CD4-positive, CD25-positive, alpha-beta regulatory T cell (primary cell): ENCODE measurements around the gene HHAT. TPM values are rescaled to one million over a fixed set of nuclear protein-coding genes. Genes with fewer than 3 reads are reported as not detected.

Experiments used
- ATAC-seq, 2 donors: fragments of 150-1000 bp; cut with Tn5 transposase; one replicate each; pipeline ENCODE4 v1.10.0; 2021; ENCODE audit warnings: low read depth in 2 of 2, moderate number of reproducible peaks in 2 of 2, moderate library complexity in 1 of 2
- DNase-seq, 3 donors: peaks; one replicate each; pipeline versions ENCODE4 v3.0.0 to v3.0.0-alpha.2; 2012 to 2022; ENCODE audit warnings: mixed read lengths in 1 of 3
- H3K27ac ChIP-seq: one replicate; pipeline ENCODE4 v1.7.0; 2013; ENCODE audit warnings: mild to moderate bottlenecking, low read length; ENCODE audit not compliant: insufficient read depth, poor library complexity, severe bottlenecking
- H3K27me3 ChIP-seq: one replicate; pipeline ENCODE4 v1.7.0; 2013; ENCODE audit warnings: low read length; ENCODE audit not compliant: control insufficient read depth, insufficient read depth
- H3K36me3 ChIP-seq: one replicate; pipeline ENCODE4 v1.7.0; 2013; ENCODE audit warnings: mild to moderate bottlenecking, low read length, moderate library complexity; ENCODE audit not compliant: control insufficient read depth, insufficient read depth
- H3K4me1 ChIP-seq: 2 replicates; pipeline ENCODE4 v1.7.0; 2013; ENCODE audit warnings: mild to moderate bottlenecking, low read length; ENCODE audit not compliant: insufficient read depth, control insufficient read depth, poor library complexity, severe bottlenecking
- H3K4me3 ChIP-seq: one replicate; pipeline ENCODE4 v1.7.0; 2013; ENCODE audit warnings: low read depth, mild to moderate bottlenecking, low read length, moderate library complexity
- H3K9me3 ChIP-seq, 2 experiments: 1 replicate in 1 of 2; 2 replicates in 1 of 2; pipeline ENCODE4 v1.7.0; 2013; ENCODE audit warnings: low read length in 2 of 2, mild to moderate bottlenecking in 1 of 2, moderate library complexity in 1 of 2; ENCODE audit not compliant: control insufficient read depth in 2 of 2
- H3K27ac Mint-ChIP-seq, 3 donors: one replicate each; pipeline ENCODE4 v1.8.0; 2020 to 2022; ENCODE audit warnings: mild to moderate bottlenecking in 3 of 3, mixed read lengths in 3 of 3, moderate library complexity in 2 of 3
- H3K27me3 Mint-ChIP-seq: one replicate; pipeline ENCODE4 v1.8.0; 2022; ENCODE audit warnings: mild to moderate bottlenecking, mixed read lengths
- H3K36me3 Mint-ChIP-seq: one replicate; pipeline ENCODE4 v1.8.0; 2020; ENCODE audit warnings: mixed read lengths
- H3K4me1 Mint-ChIP-seq, 4 donors: one replicate each; pipeline ENCODE4 v1.8.0; 2020 to 2022; ENCODE audit warnings: mixed read lengths in 4 of 4, mild to moderate bottlenecking in 1 of 4
- H3K4me3 Mint-ChIP-seq, 4 donors: one replicate each; pipeline ENCODE4 v1.8.0; 2020 to 2022; ENCODE audit warnings: mild to moderate bottlenecking in 4 of 4, mixed read lengths in 4 of 4, moderate library complexity in 3 of 4
- H3K9me3 Mint-ChIP-seq, 7 donors: one replicate each; pipeline ENCODE4 v1.8.0; 2020 to 2022; ENCODE audit warnings: mixed read lengths in 7 of 7, mild to moderate bottlenecking in 3 of 7, moderate library complexity in 2 of 7
- polyA plus RNA-seq, 4 donors: library from polyadenylated mRNA; unstranded; fragments of 300-500 nt; fragmentation: Illumina TruSeq; gene quantifications; one replicate each; pipeline ENCODE4 v1.2.3, GENCODE V29; 2021
- total RNA-seq: library from RNA; stranded (reverse); gene quantifications from one replicate; pipeline ENCODE4 v1.2.3, GENCODE V29; 2022

The HHAT gene
- total and polyA plus RNA-seq, 5 donors from 2014 or later: 1.4 to 6.0 (median 2.0) TPM

- H3K36me3 ChIP-seq: no peaks in the 10 kb centered on the region
- Mint-ChIP-seq H3K27me3 (peaks cover 6% of the 10 kb centered on the region), H3K36me3 (no peaks in the 10 kb centered on the region), H3K4me3 (no peak overlapping the region), H3K9me3 (peaks cover 0 to 1% (median 0%) of the 10 kb centered on the region in 7 donors), H3K27ac (peak overlapping the region in 1 of 3 donors; percentile 20), H3K4me1 (peaks cover 0 to 18% (median 3%) of the 10 kb centered on the region in 4 donors)
- DNase-seq (peak in 1 of 3 donors; percentile 22), ATAC-seq (no peak)
- H3K4me1 ChIP-seq: no peaks in the 10 kb centered on the region
- no peak overlapping the region for H3K4me3 ChIP-seq
- no peaks in the 10 kb centered on the region for H3K9me3 ChIP-seq
- no peaks in the 10 kb centered on the region for H3K27me3 ChIP-seq
- no peak overlapping the region for H3K27ac ChIP-seq
Observed at GRCh38 chr1:210696709-210697108, 368.0 kb downstream of the HHAT start.

- DNase-seq: no peak
- Histone ChIP-seq H3K9me3 (no peaks in the 10 kb centered on the region), H3K27ac (no peak overlapping the region), H3K36me3 (no peaks in the 10 kb centered on the region), H3K4me3 (no peak overlapping the region), H3K4me1 (no peaks in the 10 kb centered on the region), H3K27me3 (no peaks in the 10 kb centered on the region)
- no peak overlapping the region for H3K4me3 Mint-ChIP-seq
- H3K36me3 Mint-ChIP-seq: no peaks in the 10 kb centered on the region
- H3K4me1 Mint-ChIP-seq: peaks cover 0 to 18% (median 3%) of the 10 kb centered on the region in 4 donors
- H3K27me3 Mint-ChIP-seq: peaks cover 6% of the 10 kb centered on the region
- peaks cover 0 to 1% (median 0%) of the 10 kb centered on the region in 7 donors for H3K9me3 Mint-ChIP-seq
- H3K27ac Mint-ChIP-seq: no peak overlapping the region
- no peak for ATAC-seq
Observed at GRCh38 chr1:210697185-210697584, 368.5 kb downstream of the HHAT start.

DNA sequence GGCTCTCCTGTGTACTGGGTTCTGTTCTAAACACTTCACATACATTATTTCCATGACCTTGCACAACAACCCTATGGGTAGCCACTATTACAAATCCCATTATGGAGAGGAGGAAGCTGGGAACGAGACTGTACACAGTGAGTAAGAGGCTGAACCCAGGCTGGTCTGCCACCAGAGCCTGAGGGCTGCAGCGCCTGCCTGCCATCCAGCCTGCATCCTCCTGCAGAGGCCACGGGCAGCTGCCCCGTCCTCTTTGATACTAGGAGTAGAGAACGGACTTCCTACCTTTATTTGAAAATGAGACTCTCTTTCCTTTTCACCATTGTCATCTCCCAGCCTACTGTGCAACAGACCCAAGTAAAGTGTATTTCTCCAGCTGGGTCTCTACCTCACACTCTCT lies 370.0 kb downstream of the HHAT start:
- Mint-ChIP-seq H3K4me1 (peaks cover 0 to 8% (median 1%) of the 10 kb centered on the region in 4 donors), H3K36me3 (no peaks in the 10 kb centered on the region)
- no peak for ATAC-seq

GRCh38 chr1:210700083-210700482 lies 371.4 kb downstream of the HHAT start:
- Histone ChIP-seq H3K4me3 (no peak overlapping the region), H3K27me3 (no peaks in the 10 kb centered on the region), H3K36me3 (no peaks in the 10 kb centered on the region), H3K4me1 (no peaks in the 10 kb centered on the region), H3K27ac (no peak overlapping the region), H3K9me3 (no peaks in the 10 kb centered on the region)
- H3K4me3 Mint-ChIP-seq: no peak overlapping the region
- peaks cover 0 to 8% (median 1%) of the 10 kb centered on the region in 4 donors for H3K4me1 Mint-ChIP-seq
- DNase-seq: no peak
- peaks cover 6% of the 10 kb centered on the region for H3K27me3 Mint-ChIP-seq
- H3K27ac Mint-ChIP-seq: no peak overlapping the region
- H3K36me3 Mint-ChIP-seq: no peaks in the 10 kb centered on the region
- peaks cover 0 to 1% (median 0%) of the 10 kb centered on the region in 7 donors for H3K9me3 Mint-ChIP-seq
- ATAC-seq: no peak

More for the DNA sequence above, 370.0 kb downstream of the HHAT start:
- no peak overlapping the region for H3K27ac Mint-ChIP-seq
- H3K9me3 Mint-ChIP-seq: peaks cover 0 to 1% (median 0%) of the 10 kb centered on the region in 7 donors
- Histone ChIP-seq H3K36me3 (no peaks in the 10 kb centered on the region), H3K4me1 (no peaks in the 10 kb centered on the region), H3K27me3 (no peaks in the 10 kb centered on the region), H3K4me3 (no peak overlapping the region), H3K9me3 (no peaks in the 10 kb centered on the region), H3K27ac (no peak overlapping the region)
- peaks cover 6% of the 10 kb centered on the region for H3K27me3 Mint-ChIP-seq
- DNase-seq: no peak
- peak overlapping the region in 1 of 4 donors; percentile 5 for H3K4me3 Mint-ChIP-seq

DNA sequence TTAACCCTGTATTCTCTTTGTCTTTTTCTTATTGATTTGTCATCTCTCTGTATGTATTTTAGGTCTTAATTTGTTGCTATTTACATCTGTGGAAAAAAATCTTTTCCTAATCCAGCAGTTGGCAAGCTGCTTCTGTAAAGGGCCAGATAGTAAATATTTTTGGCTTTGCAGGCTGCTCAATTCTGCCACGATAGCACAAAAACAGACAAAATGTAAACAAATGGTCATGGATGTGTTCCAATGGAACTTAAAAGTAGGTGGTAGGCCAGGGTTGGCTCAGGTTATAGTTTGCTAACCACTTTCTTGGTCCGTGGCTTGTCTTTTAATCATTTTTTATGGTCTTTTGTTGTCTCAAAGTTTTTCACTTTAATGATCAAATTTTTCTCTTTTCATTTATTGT lies 371.8 kb downstream of the HHAT start:
- Mint-ChIP-seq H3K27me3 (peaks cover 6% of the 10 kb centered on the region), H3K4me3 (no peak overlapping the region), H3K27ac (no peak overlapping the region), H3K4me1 (peaks cover 0 to 8% (median 1%) of the 10 kb centered on the region in 4 donors), H3K9me3 (peaks cover 0 to 1% (median 0%) of the 10 kb centered on the region in 7 donors), H3K36me3 (no peaks in the 10 kb centered on the region)
- Histone ChIP-seq H3K9me3 (no peaks in the 10 kb centered on the region), H3K27ac (no peak overlapping the region), H3K4me1 (no peaks in the 10 kb centered on the region), H3K27me3 (no peaks in the 10 kb centered on the region), H3K4me3 (no peak overlapping the region), H3K36me3 (no peaks in the 10 kb centered on the region)
- DNase-seq: no peak
- no peak for ATAC-seq

DNA sequence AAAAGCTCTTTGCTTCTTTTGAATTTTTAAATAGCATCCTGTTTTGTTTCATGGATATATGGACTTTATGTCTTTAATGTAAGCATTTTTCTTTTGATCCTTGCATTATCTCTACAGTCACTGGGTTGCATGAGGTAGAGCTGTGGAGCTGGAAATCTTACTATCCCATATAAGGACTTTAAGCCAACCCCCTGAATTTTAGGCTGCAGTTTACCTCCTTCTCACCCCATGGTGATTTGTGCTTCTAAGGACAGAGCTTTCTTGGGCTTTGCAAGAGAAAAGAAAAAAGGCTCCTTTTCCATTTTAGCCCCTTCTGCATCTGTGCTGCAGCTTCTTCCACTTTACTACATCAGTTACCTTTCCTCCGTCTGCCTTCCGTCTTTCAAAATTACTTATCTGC lies 373.8 kb downstream of the HHAT start:
- Histone ChIP-seq H3K27ac (no peak overlapping the region), H3K27me3 (no peaks in the 10 kb centered on the region), H3K4me1 (no peaks in the 10 kb centered on the region), H3K4me3 (no peak overlapping the region), H3K9me3 (no peaks in the 10 kb centered on the region), H3K36me3 (no peaks in the 10 kb centered on the region)
- Mint-ChIP-seq H3K27ac (no peak overlapping the region), H3K36me3 (no peaks in the 10 kb centered on the region), H3K9me3 (peaks cover 0 to 1% (median 0%) of the 10 kb centered on the region in 7 donors), H3K4me1 (no peaks in the 10 kb centered on the region), H3K4me3 (no peak overlapping the region), H3K27me3 (peaks cover 6% of the 10 kb centered on the region)
- DNase-seq (no peak), ATAC-seq (no peak)

DNA sequence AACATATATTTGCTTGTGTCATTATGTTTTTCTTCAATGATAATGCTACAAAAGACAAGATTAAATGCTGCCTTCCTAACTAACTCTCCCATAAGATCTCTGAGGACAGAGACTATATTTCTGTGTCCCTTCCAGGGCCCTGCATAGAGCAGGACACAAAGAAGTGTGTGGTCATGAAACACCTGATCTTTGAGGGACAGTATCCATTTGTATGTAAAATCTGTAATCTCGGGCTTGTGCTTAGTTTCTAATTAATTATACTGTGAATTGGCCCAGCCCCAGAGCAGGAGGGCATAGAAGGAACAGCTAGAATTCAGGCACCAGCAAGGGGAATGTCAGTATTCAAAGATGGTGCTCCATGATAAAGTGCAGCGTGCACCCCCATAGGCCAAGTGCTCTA lies 374.9 kb downstream of the HHAT start:
- Mint-ChIP-seq H3K27me3 (no peaks in the 10 kb centered on the region), H3K9me3 (peaks cover 0 to 1% (median 0%) of the 10 kb centered on the region in 7 donors), H3K4me1 (no peaks in the 10 kb centered on the region), H3K4me3 (no peak overlapping the region), H3K36me3 (no peaks in the 10 kb centered on the region), H3K27ac (no peak overlapping the region)
- Histone ChIP-seq H3K9me3 (no peaks in the 10 kb centered on the region), H3K27ac (no peak overlapping the region), H3K36me3 (no peaks in the 10 kb centered on the region), H3K27me3 (no peaks in the 10 kb centered on the region), H3K4me1 (no peaks in the 10 kb centered on the region), H3K4me3 (no peak overlapping the region)
- DNase-seq: no peak
- no peak for ATAC-seq

GRCh38 chr1:210705086-210705485 lies 376.4 kb downstream of the HHAT start:
- Mint-ChIP-seq H3K4me1 (no peaks in the 10 kb centered on the region), H3K27ac (no peak overlapping the region), H3K27me3 (no peaks in the 10 kb centered on the region), H3K9me3 (peaks cover 0 to 1% (median 0%) of the 10 kb centered on the region in 7 donors), H3K36me3 (no peaks in the 10 kb centered on the region), H3K4me3 (no peak overlapping the region)
- H3K4me3 ChIP-seq: no peak overlapping the region
- DNase-seq (no peak), ATAC-seq (no peak)
- no peak overlapping the region for H3K27ac ChIP-seq
- H3K27me3 ChIP-seq: no peaks in the 10 kb centered on the region
- H3K4me1 ChIP-seq: no peaks in the 10 kb centered on the region
- no peaks in the 10 kb centered on the region for H3K9me3 ChIP-seq
- H3K36me3 ChIP-seq: no peaks in the 10 kb centered on the region
